Stimulated activated naive CD4-positive, alpha-beta T cell treated with Interleukin-2 at 50 U/mL for 16 hours (primary cell): ENCODE measurements around the gene TSKU.

ENCODE experiments used
- DNase-seq: peaks from one replicate; lab custom pipeline; 2025; lab: John Stamatoyannopoulos, UW

Gene TSKU

GRCh38 chr11:76752321-76753143 lies 30.6 kb upstream of the TSKU start:
- no peak for DNase-seq

GRCh38 chr11:76753449-76753848 lies 29.7 kb upstream of the TSKU start:
- DNase-seq = no peak

GRCh38 chr11:76753950-76754349 lies 29.2 kb upstream of the TSKU start:
- no peak for DNase-seq

DNA sequence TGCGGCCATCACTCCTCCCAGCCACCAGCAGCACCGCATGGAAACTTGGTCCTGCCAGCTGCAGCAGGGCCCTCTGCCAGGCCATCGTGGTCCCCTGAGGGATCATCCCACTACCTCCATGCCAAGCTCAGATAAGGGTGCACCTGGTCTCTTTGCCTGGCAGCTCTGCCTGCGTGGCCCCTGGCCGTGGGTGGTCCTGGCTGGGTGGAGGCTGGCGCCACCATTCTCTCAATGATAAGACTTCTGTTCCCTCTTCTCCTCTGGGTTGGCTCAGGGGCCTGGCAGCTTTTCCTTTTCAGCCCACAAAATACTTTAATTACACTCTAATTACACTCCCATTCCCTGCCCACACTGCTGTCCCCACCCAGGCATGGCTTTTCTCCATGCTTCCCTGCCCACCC lies 26.8 kb upstream of the TSKU start:
- DNase-seq = no peak

- no peak for DNase-seq
These were observed 24.8 kb upstream of the TSKU start for GRCh38 chr11:76758311-76758710.

DNA sequence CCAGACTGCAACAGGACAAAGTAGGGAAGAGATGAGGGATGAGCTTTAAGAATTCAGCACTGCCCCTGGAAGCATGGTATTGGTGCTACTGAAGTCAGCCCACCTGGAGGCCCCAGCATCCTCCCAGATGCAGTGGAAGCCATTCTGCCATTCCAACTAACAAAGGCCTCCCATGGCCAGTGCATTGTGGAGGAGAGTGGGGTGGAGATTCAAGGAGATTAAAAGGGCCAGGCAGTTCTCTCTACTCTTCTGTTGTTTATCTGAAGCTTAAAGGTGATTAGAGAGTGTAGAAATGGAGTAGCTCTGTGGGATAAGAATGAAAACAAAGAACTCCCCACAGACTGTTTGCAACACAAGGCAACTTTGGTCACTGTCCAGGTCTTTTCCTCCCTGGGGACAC lies 24.1 kb upstream of the TSKU start:
- DNase-seq = no peak

GRCh38 chr11:76759517-76759916 lies 23.6 kb upstream of the TSKU start:
- DNase-seq = no peak

GRCh38 chr11:76760236-76760635 lies 22.9 kb upstream of the TSKU start:
- no peak for DNase-seq

GRCh38 chr11:76761718-76762355 lies 21.3 kb upstream of the TSKU start:
- DNase-seq = no peak

GRCh38 chr11:76762356-76762752 lies 20.8 kb upstream of the TSKU start:
- no peak for DNase-seq

GRCh38 chr11:76762867-76763572 lies 20.1 kb upstream of the TSKU start:
- no peak for DNase-seq

GRCh38 chr11:76763573-76764346 lies 19.4 kb upstream of the TSKU start:
- no peak for DNase-seq

DNA sequence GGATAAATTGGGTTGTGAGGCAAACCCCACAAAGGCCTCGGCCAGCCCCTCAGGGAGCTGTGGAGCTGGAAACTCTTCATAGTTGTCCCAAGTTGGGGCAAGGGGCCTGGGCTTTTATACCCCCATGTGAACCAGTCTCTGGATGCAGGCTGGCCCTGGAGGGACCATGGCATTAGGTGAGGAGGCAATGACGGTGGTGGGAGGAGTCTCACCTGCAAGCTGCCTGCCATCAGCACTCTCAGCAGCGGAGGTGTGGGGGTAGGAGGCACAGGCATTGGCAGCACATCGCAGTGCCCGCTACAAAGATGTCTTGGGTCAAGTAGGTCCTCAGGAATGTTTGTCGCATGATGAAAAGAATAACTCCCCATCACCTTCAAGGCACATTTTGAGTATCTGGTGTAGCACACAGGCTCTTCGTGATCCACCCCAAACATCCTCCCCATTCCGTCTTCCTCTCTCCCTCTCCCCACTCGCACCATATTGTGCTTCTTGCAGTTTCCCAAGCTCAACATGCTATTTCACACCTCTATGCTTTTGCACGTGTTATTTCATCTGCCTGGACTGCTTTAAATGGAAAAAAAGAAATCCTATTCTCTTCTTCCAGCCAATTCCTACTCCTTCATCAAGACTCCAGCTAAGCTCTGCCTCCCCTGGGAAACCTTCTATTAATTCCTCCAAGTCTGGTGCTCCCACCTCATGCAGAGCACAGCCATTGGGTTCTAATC lies 18.1 kb upstream of the TSKU start:
- DNase-seq = no peak

DNA sequence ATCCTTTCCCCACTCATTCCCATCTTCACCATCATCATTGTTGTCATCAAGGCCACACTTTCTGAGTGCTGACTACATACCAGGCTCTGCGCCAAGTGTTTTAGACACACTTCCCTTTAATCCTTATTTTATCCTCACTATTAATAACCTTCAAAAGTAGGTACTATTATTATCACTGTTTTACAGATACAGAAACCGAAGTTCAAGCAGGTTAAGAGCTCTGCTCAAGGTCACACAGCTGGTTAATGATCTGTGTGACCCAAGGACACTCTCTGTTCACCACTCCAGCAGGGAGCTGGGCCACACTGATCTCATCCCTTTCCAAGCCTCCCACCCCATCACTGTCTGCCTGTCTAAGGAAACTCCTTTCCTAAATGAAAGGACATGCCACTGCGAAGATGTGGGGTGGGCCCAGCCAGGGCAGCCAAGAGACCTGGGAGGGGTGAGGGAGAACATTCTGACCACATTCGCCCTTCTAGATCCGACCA lies 17.2 kb upstream of the TSKU start:
- DNase-seq = no peak

DNA sequence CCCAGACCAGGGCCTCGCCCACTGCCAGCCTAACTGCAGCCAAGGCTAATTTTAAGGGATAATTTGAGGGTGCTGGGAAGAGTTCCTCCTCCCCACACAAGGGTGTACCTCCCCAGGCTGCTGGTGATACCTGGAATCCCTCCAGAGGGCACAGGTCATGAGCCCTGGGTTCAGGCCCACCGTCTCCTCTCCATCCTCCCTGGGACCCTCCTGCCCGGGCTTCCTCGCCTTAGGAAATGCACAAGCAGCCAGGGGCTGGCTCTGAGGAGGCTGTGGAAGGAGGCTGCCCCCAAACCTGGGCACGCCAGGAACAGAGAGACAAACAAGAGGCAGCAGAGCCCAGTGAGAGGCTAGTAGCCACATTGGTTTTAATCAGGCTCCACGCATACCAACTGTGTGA lies 16.6 kb upstream of the TSKU start:
- no peak for DNase-seq

DNA sequence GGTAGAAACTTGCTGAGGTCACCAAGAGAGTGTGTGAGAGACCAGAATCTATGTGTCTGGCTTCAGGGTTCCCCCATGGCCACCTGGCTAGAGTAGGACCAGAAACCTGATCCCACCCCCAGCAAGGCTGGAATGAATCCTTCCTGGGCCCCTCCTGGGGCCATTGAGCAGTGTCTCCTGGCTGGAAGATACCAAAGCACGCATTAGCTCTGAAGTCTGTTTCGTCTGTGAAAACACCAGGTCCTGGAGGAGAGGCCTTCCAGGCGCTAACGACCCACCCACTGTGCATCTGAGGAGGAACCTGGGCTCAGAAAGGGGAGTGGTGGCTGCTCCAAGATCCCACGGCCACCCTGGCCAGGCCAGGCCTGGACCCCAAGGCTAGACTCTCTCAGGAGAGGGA lies 15.5 kb upstream of the TSKU start:
- no peak for DNase-seq

DNA sequence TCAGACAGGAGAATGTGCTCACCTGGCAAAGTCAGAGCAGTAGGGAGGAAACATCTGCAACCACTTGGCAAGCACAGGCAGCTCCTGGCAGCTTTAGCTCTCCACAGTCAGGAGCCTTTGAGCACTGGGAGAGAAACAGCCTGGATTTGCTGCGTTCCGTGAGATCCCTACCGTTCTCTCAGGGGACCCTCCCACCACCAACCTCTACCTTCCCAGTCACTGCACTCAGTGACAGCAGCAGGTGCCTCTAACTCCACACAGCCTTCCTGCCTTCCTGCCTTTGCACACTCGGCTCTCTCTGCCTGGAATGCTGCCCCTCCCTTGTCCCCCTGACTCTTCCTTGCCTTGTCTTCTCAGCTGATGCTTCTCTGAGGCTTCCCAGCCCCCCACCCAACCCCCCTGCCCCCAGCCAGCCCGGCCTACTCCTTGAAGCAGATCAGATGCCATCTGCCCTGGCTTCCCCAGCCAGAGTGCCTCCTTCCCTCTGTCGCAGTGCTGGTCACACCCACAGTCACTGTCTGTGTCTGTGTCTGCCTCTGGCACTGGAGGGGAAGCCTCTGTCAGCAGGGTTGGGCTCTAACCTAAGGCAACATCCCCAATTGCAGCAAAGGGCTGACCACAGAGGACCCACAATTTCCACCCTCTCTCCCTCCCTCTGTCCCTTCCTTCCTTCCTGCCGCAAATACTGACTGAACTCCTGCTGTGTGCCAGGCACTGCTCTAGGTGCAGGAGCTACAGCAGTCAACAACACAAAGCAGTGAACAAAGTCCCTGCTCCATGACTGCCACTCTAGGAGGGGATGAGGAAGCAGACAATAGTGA lies 14.9 kb upstream of the TSKU start:
- DNase-seq = no peak

- no peak for DNase-seq
These were observed 14.1 kb upstream of the TSKU start for GRCh38 chr11:76768909-76769560.

DNA sequence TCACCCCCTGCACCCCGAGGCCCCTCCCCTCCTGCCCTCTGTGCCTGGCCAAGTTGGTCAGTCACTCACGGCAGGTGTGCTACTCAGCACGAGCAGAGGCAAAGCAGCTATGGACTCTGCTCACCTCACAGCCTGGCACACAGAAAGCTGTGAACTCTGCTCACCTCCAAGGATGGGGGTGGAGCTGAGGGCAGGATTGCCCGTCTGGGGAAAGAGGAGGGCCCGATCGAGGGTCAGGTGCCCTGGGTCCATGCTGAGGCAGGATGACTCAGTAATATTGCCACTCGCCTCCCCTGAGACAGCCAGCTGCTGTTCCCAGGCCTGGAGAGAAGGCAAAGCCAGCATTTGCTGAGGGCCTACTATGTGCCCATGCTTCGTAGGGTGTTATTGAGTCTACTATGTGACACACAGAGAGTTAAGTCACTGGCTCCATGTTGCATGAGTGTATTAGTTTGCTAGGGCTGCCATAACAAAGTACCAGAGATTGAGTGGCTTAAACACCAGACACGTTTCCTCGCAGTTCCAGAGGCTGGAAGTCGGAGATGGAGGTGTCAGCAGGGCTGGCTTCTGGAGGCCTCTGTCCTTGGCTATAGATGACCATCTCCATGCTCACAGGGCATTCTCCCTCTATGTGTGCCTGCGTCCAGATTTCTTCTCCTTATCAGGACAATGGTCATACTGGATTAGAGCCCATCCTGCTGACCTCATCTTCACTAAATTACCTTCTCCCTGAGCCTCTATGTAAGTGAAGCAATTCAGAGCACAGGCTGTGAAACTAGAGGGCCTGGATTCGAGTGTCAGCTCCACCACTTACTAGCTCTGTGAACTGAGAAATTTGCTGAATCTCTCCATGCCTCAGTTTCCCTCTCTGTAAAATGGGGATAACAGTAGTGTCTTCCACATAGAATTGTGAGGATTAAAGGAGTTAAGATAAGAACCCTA lies 13.2 kb upstream of the TSKU start:
- DNase-seq = no peak
